GM18858 (cell line): Measurements from ENCODE around the gene PDGFRB.

Experiments
- ATAC-seq: cut with Tn5 transposase; IDR thresholded peaks from one replicate; pipeline ENCODE4 v1.9.1; 2021; ENCODE audit not compliant: unreplicated experiment

The PDGFRB gene

GRCh38 chr5:150146862-150147601, 8.6 kb downstream of the PDGFRB start:
- ATAC-seq, result no peak

- ATAC-seq, result no peak
These were observed 9.4 kb downstream of the PDGFRB start for GRCh38 chr5:150146235-150146634.

- no peak for ATAC-seq
These were observed 10.8 kb downstream of the PDGFRB start for GRCh38 chr5:150144879-150145278.

- ATAC-seq, result no peak
These were observed 11.3 kb downstream of the PDGFRB start for GRCh38 chr5:150144246-150144801.

GRCh38 chr5:150143350-150144245, 12.0 kb downstream of the PDGFRB start:
- ATAC-seq, result no peak

- ATAC-seq, result no peak
These were observed 12.7 kb downstream of the PDGFRB start for GRCh38 chr5:150142959-150143349.

- ATAC-seq, result no peak
These were observed 13.3 kb downstream of the PDGFRB start for GRCh38 chr5:150142185-150142958.

GRCh38 chr5:150141544-150142184, 14.0 kb downstream of the PDGFRB start:
- ATAC-seq, result no peak

GRCh38 chr5:150140830-150141229, 14.8 kb downstream of the PDGFRB start:
- ATAC-seq, result no peak

- ATAC-seq, result no peak
These were observed 16.3 kb downstream of the PDGFRB start for GRCh38 chr5:150139334-150139733.

GRCh38 chr5:150138551-150139265, 16.9 kb downstream of the PDGFRB start:
- ATAC-seq, result no peak

- no peak for ATAC-seq
These were observed 17.6 kb downstream of the PDGFRB start for GRCh38 chr5:150137997-150138396.

- ATAC-seq, result no peak
These were observed 18.3 kb downstream of the PDGFRB start for GRCh38 chr5:150137168-150137957.

GRCh38 chr5:150136305-150137167, 19.1 kb downstream of the PDGFRB start:
- ATAC-seq, result no peak

GRCh38 chr5:150135557-150136304, 19.9 kb downstream of the PDGFRB start:
- ATAC-seq, result no peak

- no peak for ATAC-seq
These were observed 21.5 kb downstream of the PDGFRB start for GRCh38 chr5:150134198-150134588.

GRCh38 chr5:150133581-150134197, 22.0 kb downstream of the PDGFRB start:
- no peak for ATAC-seq
